Fibroblast of peridontal ligament (primary cell): Measurements from ENCODE around the gene REST.
"Not testable (repeated sequence)": the region's sequence is repeated elsewhere in the genome, so short reads cannot be mapped to it uniquely, and the experiment has no call there.

ENCODE experiments used
- DNase-seq: peaks from one replicate; pipeline ENCODE4 v3.0.0-alpha.2; 2010; ENCODE audit errors: extremely low read depth

Gene REST, protein sequence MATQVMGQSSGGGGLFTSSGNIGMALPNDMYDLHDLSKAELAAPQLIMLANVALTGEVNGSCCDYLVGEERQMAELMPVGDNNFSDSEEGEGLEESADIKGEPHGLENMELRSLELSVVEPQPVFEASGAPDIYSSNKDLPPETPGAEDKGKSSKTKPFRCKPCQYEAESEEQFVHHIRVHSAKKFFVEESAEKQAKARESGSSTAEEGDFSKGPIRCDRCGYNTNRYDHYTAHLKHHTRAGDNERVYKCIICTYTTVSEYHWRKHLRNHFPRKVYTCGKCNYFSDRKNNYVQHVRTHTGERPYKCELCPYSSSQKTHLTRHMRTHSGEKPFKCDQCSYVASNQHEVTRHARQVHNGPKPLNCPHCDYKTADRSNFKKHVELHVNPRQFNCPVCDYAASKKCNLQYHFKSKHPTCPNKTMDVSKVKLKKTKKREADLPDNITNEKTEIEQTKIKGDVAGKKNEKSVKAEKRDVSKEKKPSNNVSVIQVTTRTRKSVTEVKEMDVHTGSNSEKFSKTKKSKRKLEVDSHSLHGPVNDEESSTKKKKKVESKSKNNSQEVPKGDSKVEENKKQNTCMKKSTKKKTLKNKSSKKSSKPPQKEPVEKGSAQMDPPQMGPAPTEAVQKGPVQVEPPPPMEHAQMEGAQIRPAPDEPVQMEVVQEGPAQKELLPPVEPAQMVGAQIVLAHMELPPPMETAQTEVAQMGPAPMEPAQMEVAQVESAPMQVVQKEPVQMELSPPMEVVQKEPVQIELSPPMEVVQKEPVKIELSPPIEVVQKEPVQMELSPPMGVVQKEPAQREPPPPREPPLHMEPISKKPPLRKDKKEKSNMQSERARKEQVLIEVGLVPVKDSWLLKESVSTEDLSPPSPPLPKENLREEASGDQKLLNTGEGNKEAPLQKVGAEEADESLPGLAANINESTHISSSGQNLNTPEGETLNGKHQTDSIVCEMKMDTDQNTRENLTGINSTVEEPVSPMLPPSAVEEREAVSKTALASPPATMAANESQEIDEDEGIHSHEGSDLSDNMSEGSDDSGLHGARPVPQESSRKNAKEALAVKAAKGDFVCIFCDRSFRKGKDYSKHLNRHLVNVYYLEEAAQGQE

DNA sequence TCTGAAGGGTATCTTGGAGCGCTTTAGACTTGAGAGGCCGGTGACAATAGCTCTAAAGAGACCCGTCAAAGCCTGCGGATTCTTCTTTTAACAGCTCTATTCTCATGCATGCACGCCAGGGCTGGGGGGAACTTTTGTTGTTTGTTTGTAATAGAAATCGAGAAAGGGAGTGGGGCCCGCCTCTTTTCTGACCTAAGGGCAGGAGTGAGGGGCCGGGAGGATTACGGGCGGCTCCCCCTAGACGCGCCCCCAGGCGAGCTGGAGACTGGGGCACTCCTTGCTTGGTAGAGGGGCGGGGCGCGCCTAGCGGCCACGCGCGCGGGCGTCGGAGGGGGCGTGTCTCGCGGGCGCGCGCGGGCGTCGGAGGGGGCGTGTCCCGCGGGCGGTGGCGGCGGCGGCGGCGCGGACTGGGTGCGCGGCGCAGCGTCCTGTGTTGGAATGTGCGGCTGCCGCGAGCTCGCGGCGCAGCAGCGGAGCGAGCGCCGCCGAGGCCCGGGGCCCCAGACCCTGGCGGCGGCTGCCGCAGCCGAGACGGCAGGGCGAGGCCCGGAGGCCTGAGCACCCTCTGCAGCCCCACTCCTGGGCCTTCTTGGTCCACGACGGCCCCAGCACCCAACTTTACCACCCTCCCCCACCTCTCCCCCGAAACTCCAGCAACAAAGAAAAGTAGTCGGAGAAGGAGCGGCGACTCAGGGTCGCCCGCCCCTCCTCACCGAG, at the start of gene REST:
Gene REST, plus strand, starts transcription at position 412 of the 717 bp plus-strand sequence. CDS start 2,739 bp downstream, outside the sequence.
- peak; percentile 40 for DNase-seq

GRCh38 chr4:56859841-56860240, 47.9 kb upstream of the REST start:
- DNase-seq = no peak

- no peak for DNase-seq
These were observed 46.9 kb upstream of the REST start for GRCh38 chr4:56860781-56861180.

- DNase-seq = no peak
These were observed 46.3 kb upstream of the REST start for GRCh38 chr4:56861360-56861759.

DNA sequence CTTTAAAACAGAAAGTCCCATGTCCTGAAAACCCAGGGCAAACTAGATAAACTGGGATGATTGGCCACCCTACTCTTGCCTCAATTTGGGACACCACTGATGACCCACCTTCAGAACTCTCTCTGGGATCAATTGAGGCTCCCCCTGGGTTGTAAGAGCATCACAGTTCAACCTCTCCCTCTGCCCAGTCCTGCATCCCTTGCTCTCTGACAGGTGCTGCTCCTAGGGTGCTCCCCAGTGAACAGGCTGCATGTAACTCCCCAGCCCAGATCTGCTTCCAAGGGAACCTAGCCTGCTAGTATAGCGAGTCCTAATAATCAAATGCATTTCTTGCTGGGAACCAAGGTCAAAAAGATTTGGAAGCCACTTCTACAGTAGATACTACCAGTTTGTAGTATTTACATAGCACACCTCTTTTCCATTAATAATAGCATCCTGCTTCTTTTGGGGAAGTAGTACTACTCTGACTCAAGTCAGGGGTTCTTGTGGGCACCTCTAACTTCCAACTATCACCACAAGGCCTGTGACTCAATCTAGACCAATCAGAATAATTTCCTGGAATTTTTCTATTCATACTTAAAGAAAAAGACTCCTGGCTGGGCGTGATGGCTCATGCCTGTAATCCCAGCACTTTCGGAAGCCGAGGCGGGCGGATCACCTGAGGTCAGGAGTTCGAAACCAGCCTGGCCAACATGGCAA, 44.1 kb upstream of the REST start:
- no peak for DNase-seq

GRCh38 chr4:56870946-56871345, 36.8 kb upstream of the REST start:
- peak; percentile 96 for DNase-seq

- DNase-seq = peak; percentile 67
These were observed 36.3 kb upstream of the REST start for GRCh38 chr4:56871371-56871866.

- DNase-seq = no peak
These were observed 33.5 kb upstream of the REST start for GRCh38 chr4:56874166-56874565.

GRCh38 chr4:56874923-56875322, 32.8 kb upstream of the REST start:
- DNase-seq = peak; percentile 48

DNA sequence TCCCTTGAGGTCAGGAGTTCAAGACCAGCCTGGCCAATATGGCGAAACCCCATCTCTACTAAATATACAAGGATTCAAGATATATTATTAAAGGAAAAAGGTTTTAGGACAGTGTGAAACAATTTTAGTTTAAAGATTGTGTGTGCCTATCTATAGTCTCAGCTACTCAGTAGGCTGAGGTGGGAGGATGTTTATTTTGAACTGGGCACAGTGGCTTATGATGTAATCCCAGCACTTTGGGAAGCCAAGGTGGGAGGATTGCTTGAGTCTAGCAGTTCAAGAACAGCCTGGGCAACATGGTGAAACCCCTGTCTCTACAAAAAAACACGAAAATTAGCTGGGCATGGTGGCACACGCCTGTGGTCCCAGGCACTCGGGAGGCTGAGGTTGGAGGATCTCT, 31.4 kb upstream of the REST start:
- DNase-seq = no peak

- DNase-seq = no peak
These were observed 27.7 kb upstream of the REST start for GRCh38 chr4:56879996-56880395.

- DNase-seq = no peak
These were observed 27.1 kb upstream of the REST start for GRCh38 chr4:56880572-56880971.

DNA sequence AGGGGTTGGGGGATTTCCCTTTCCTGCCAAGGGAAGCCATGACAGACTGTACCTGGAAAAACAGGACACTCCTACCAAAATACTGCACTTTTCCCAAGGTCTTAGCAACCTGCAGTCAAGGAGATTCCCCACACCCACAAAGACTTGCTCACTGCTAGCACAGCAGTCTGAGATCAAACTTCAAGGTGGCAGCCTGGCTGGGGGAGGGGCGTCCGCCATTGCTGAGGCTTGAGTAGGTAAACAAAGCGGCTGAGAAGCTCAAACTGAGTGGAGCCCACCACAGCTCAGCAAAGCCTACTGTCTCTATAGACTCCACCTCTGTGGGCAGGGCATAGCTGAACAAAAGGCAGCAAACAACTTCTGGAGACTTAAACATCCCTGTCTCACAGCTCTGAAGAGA, 23.2 kb upstream of the REST start:
- DNase-seq = not testable (repeated sequence)

- no peak for DNase-seq
These were observed 15.0 kb upstream of the REST start for GRCh38 chr4:56892691-56893090.

- DNase-seq = not testable (repeated sequence)
These were observed 9.9 kb upstream of the REST start for GRCh38 chr4:56897842-56898241.

GRCh38 chr4:56900186-56900585, 7.5 kb upstream of the REST start:
- DNase-seq = not testable (repeated sequence)

- no peak for DNase-seq
These were observed 5.0 kb upstream of the REST start for GRCh38 chr4:56902703-56903102.

- DNase-seq = no peak
These were observed 1.9 kb upstream of the REST start for GRCh38 chr4:56905796-56906195.

- DNase-seq = no peak
These were observed 959 bp upstream of the REST start for GRCh38 chr4:56906489-56907393.
